PC-9 (cell line): ENCODE data around the gene TMEM132C. TPM values are rescaled to one million over a fixed set of nuclear protein-coding genes. Genes with fewer than 3 reads are reported as not detected.

Experiments
- BruUV-seq: library from RNA; stranded (reverse); fragments of 400-500 nt; replicated peaks from 2 replicates; lab custom pipeline; 2021; lab: Mats Ljungman, UMichigan
- CTCF ChIA-PET: fragments of 300-600 bp; sonication (Branson Sonifier 250); formaldehyde crosslinking; loops from one replicate; lab custom pipeline; 2022; ENCODE audit warnings: antibody characterized with exemption; lab: Charles Lee
- POLR2A ChIA-PET: fragments of 300-600 bp; sonication (Branson Sonifier 250); formaldehyde crosslinking; loops from one replicate; lab custom pipeline; 2022; ENCODE audit warnings: antibody characterized with exemption; ENCODE audit not compliant: unreplicated experiment; lab: Charles Lee
- DNase-seq, 2 experiments: peaks; one replicate each; pipeline versions ENCODE4 v3.0.0 to v3.0.0-alpha.2; 2015 to 2022; ENCODE audit warnings: mixed read lengths in 1 of 2
- H2AFZ ChIP-seq: fragments of 200-600 bp; sonication (generic); 2 replicates; pipeline ENCODE4 v1.8.1; 2017; ENCODE audit warnings: antibody characterized with exemption
- H3F3A ChIP-seq: fragments of 200-600 bp; sonication (generic); 2 replicates; pipeline ENCODE4 v1.8.1; 2017; ENCODE audit warnings: antibody characterized with exemption, mild to moderate bottlenecking, low read depth; ENCODE audit not compliant: insufficient read depth
- H3K27ac ChIP-seq: fragments of 200-600 bp; sonication (generic); 2 replicates; pipeline ENCODE4 v1.6.1; 2016; ENCODE audit warnings: mixed run types
- H3K27me3 ChIP-seq: fragments of 200-600 bp; sonication (generic); 2 replicates; pipeline ENCODE4 v1.6.1; 2016; ENCODE audit warnings: low read depth, mixed run types; ENCODE audit not compliant: insufficient read depth
- H3K36me3 ChIP-seq: fragments of 200-600 bp; sonication (generic); 2 replicates; pipeline ENCODE4 v1.6.1; 2016; ENCODE audit warnings: low read depth, mixed run types
- H3K4me1 ChIP-seq: fragments of 200-600 bp; sonication (generic); replicated peaks from 2 replicates; pipeline ENCODE4 v1.6.1; 2016; ENCODE audit warnings: mixed run types; ENCODE audit not compliant: insufficient read depth
- H3K4me2 ChIP-seq: fragments of 200-600 bp; sonication (generic); 2 replicates; pipeline ENCODE4 v1.6.1; 2017; ENCODE audit warnings: mixed run types
- H3K4me3 ChIP-seq: fragments of 200-600 bp; sonication (generic); 2 replicates; pipeline ENCODE4 v1.6.1; 2016; ENCODE audit warnings: mixed run types
- H3K79me2 ChIP-seq: fragments of 200-600 bp; sonication (generic); 2 replicates; pipeline ENCODE4 v1.6.1; 2017; ENCODE audit warnings: low read depth, mixed run types
- H3K9me2 ChIP-seq: fragments of 200-600 bp; sonication (generic); 2 replicates; pipeline ENCODE4 v1.8.1; 2017; ENCODE audit warnings: mild to moderate bottlenecking; ENCODE audit not compliant: insufficient read depth
- H3K9me3 ChIP-seq: fragments of 200-600 bp; sonication (generic); 2 replicates; pipeline ENCODE4 v1.8.1; 2016; ENCODE audit warnings: low read depth; ENCODE audit not compliant: insufficient read depth
- H4K20me1 ChIP-seq: fragments of 200-600 bp; sonication (generic); 2 replicates; pipeline ENCODE4 v1.8.1; 2017; ENCODE audit not compliant: insufficient read depth
- CTCF ChIP-seq: fragments of 200-600 bp; sonication (generic); conservative IDR thresholded peaks from 2 replicates; pipeline ENCODE4 v1.6.1; 2017; ENCODE audit warnings: mixed run types, antibody characterized with exemption, mild to moderate bottlenecking, moderate library complexity
- EZH2 ChIP-seq: fragments of 200-600 bp; sonication (generic); IDR thresholded peaks from 2 replicates; pipeline ENCODE4 v1.8.0; 2017; ENCODE audit warnings: antibody characterized with exemption, low read depth
- intact Hi-C: fragments of 100-400 bp; cut with micrococcal nuclease; formaldehyde crosslinking; loops from one replicate; pipeline ENCODE4 v1.10.0; 2022; ENCODE audit not compliant: unreplicated experiment
- total RNA-seq: library from RNA; stranded (reverse); gene quantifications from 2 replicates; pipeline ENCODE4 v1.2.3, GENCODE V29; 2021

Gene TMEM132C
- total RNA-seq, 1 experiment from 2014 or later = not detected

GRCh38 chr12:128752386-128752785, 485.4 kb downstream of the TMEM132C start:
- intact Hi-C loops = no loop called here
- H3K36me3 ChIP-seq = no peaks in the 10 kb centered on the region
- H3K79me2 ChIP-seq = no peaks in the 10 kb centered on the region
- TF ChIP-seq EZH2 (no peak), CTCF (no peak)
- no peaks in the 10 kb centered on the region for H3K4me1 ChIP-seq
- no peaks in the 10 kb centered on the region for H3F3A ChIP-seq
- ChIA-PET POLR2A (no interaction called here), CTCF (no interaction called here)
- no peaks in the 10 kb centered on the region for H3K9me3 ChIP-seq
- no peak overlapping the region for H3K27ac ChIP-seq
- no peak overlapping the region for H3K4me2 ChIP-seq
- no peaks in the 10 kb centered on the region for H3K9me2 ChIP-seq
- no peak overlapping the region for H2AFZ ChIP-seq
- BruUV-seq = no TSS peak
- peaks cover 57% of the 10 kb centered on the region for H3K27me3 ChIP-seq
- no peak overlapping the region for H3K4me3 ChIP-seq
- no peaks in the 10 kb centered on the region for H4K20me1 ChIP-seq
- DNase-seq = no peak

GRCh38 chr12:128753438-128753837, 486.5 kb downstream of the TMEM132C start:
- TF ChIP-seq EZH2 (no peak), CTCF (no peak)

GRCh38 chr12:128754275-128754674, 487.3 kb downstream of the TMEM132C start:
- H3K36me3 ChIP-seq = no peaks in the 10 kb centered on the region
- no peaks in the 10 kb centered on the region for H4K20me1 ChIP-seq
- no peak overlapping the region for H3K4me2 ChIP-seq
- DNase-seq = no peak
- intact Hi-C loops = no loop called here
- H3K27me3 ChIP-seq = peaks cover 52% of the 10 kb centered on the region
- no peaks in the 10 kb centered on the region for H3K4me1 ChIP-seq
- ChIA-PET CTCF (no interaction called here), POLR2A (no interaction called here)
- no peaks in the 10 kb centered on the region for H3F3A ChIP-seq
- TF ChIP-seq CTCF (no peak), EZH2 (no peak)
- no peaks in the 10 kb centered on the region for H3K9me2 ChIP-seq
- no peaks in the 10 kb centered on the region for H3K9me3 ChIP-seq
- H3K4me3 ChIP-seq = no peak overlapping the region
- no peaks in the 10 kb centered on the region for H3K79me2 ChIP-seq
- BruUV-seq = no TSS peak
- no peak overlapping the region for H3K27ac ChIP-seq
- no peak overlapping the region for H2AFZ ChIP-seq

More at GRCh38 chr12:128753438-128753837, 486.5 kb downstream of the TMEM132C start:
- no peak for DNase-seq
- no peaks in the 10 kb centered on the region for H3K9me3 ChIP-seq
- POLR2A ChIA-PET = no interaction called here
- H3K36me3 ChIP-seq = no peaks in the 10 kb centered on the region
- no peaks in the 10 kb centered on the region for H4K20me1 ChIP-seq
- no TSS peak for BruUV-seq
- H3K4me3 ChIP-seq = no peak overlapping the region
- intact Hi-C loops = no loop called here
- H3K27me3 ChIP-seq = peaks cover 54% of the 10 kb centered on the region
- H3K9me2 ChIP-seq = no peaks in the 10 kb centered on the region
- no peaks in the 10 kb centered on the region for H3K79me2 ChIP-seq
- no peak overlapping the region for H3K4me2 ChIP-seq
- H3K27ac ChIP-seq = no peak overlapping the region
- no peaks in the 10 kb centered on the region for H3F3A ChIP-seq
- CTCF ChIA-PET = no interaction called here
- no peaks in the 10 kb centered on the region for H3K4me1 ChIP-seq
- H2AFZ ChIP-seq = no peak overlapping the region
